ENCODE data around the gene OGFOD3. TPM values are rescaled to one million over a fixed set of nuclear protein-coding genes. Genes with fewer than 3 reads are reported as not detected.
A peak's percentile ranks its signal among the peaks of the same experiment; 100 is the strongest.

The OGFOD3 gene
- total and polyA plus RNA-seq, 9 of the 15 experiments (the other 6 are each of a cell fraction or from before 2014, with no cell fraction given) = 0.69 to 44.7 (median 18.9) TPM

DNA sequence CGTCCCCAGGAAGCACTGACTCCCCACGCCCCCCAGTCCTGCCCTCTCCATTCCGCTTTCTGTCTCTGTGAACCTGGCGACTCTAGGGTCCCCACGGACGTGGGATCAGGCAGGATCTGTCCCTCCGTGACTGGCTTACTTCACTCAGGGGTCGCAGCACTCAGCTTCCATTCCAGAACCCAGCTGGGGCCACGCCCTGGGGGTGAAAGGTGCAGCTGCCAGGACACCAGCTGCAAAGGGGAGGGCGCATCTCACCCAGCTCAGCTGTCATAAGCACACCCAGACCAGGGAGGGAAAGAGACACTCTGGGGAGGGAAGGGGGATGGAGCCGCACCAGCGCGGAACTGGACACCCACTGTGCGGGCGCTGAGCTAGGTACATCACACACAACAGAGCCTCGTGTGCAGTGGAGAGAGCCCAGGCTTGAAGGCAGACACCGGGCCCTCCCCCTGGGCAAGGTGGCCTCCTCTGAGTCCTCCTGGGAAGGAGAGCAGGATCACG, 18.7 kb downstream of the OGFOD3 start:
- WGBS (ENCODE audit: insufficient coverage, low coverage, missing lambda C conversion rate) = 84% methylated on average over 5 of the region's 18 CpGs
- Histone ChIP-seq H3K36me3 (ENCODE audit: control insufficient read depth, insufficient read depth, low read length) (peaks cover 34% of the 10 kb centered on the region; the same call in 2 of the 3 replicates), H3K4me2 (ENCODE audit: insufficient read depth, low read length) (no peak overlapping the region), H3K4me1 (replicated peaks in 1 of 2; ENCODE audit: control insufficient read depth in 2 of 2, insufficient read depth in 2 of 2, low read length in 2 of 2) (peaks cover 0 to 25% of the 10 kb centered on the region in 2 experiments; a peak in 2 of 5 replicates), H2AFZ (ENCODE audit: low read depth, low read length) (no peak overlapping the region), H4K20me1 (replicated peaks; ENCODE audit: control insufficient read depth, insufficient read depth, low read length) (no peaks in the 10 kb centered on the region), H3K79me2 (ENCODE audit: control insufficient read depth, insufficient read depth, low read length) (no peaks in the 10 kb centered on the region), H3K9me3 (replicated peaks; ENCODE audit: control insufficient read depth, insufficient read depth, low read depth, low read length) (no peaks in the 10 kb centered on the region), H3K4me3 (no peak overlapping the region), H3K9me1 (ENCODE audit: control insufficient read depth, insufficient read depth, low read length) (no peaks in the 10 kb centered on the region), H3K27ac (ENCODE audit: extremely low read depth, low read depth, low read length) (no peak overlapping the region), H3K27me3 (ENCODE audit: control insufficient read depth in 2 of 2, insufficient read depth in 2 of 2, low read length in 2 of 2) (no peaks in the 10 kb centered on the region), H3K9ac (ENCODE audit: insufficient read depth in 1 of 2, low read depth in 2 of 2, low read length in 2 of 2) (peak overlapping the region in 1 of 2 experiments; percentile 68; a peak in 2 of 4 replicates)
- BruUV-seq (replicated peaks) = no TSS peak
- TF ChIP-seq, protein P1, sequence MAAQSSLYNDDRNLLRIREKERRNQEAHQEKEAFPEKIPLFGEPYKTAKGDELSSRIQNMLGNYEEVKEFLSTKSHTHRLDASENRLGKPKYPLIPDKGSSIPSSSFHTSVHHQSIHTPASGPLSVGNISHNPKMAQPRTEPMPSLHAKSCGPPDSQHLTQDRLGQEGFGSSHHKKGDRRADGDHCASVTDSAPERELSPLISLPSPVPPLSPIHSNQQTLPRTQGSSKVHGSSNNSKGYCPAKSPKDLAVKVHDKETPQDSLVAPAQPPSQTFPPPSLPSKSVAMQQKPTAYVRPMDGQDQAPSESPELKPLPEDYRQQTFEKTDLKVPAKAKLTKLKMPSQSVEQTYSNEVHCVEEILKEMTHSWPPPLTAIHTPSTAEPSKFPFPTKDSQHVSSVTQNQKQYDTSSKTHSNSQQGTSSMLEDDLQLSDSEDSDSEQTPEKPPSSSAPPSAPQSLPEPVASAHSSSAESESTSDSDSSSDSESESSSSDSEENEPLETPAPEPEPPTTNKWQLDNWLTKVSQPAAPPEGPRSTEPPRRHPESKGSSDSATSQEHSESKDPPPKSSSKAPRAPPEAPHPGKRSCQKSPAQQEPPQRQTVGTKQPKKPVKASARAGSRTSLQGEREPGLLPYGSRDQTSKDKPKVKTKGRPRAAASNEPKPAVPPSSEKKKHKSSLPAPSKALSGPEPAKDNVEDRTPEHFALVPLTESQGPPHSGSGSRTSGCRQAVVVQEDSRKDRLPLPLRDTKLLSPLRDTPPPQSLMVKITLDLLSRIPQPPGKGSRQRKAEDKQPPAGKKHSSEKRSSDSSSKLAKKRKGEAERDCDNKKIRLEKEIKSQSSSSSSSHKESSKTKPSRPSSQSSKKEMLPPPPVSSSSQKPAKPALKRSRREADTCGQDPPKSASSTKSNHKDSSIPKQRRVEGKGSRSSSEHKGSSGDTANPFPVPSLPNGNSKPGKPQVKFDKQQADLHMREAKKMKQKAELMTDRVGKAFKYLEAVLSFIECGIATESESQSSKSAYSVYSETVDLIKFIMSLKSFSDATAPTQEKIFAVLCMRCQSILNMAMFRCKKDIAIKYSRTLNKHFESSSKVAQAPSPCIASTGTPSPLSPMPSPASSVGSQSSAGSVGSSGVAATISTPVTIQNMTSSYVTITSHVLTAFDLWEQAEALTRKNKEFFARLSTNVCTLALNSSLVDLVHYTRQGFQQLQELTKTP (IDR thresholded peaks at IDR 0.05; ENCODE audit: low read depth in 1 of 2, partially characterized antibody in 2 of 2) = no peak
- TF ChIP-seq ZNF347 (CRISPR knock-in tag; IDR thresholded peaks at IDR 0.05; ENCODE audit: low read depth) (no peak), PML (IDR thresholded peaks at IDR 0.05; ENCODE audit: low read length) (no peak), MED1 (CRISPR knock-in tag; IDR thresholded peaks at IDR 0.05; ENCODE audit: borderline replicate concordance) (no peak), ETS2 (tag; IDR thresholded peaks at IDR 0.05; ENCODE audit: borderline replicate concordance, poor library complexity, severe bottlenecking) (no peak), SREBF1 (IDR thresholded peaks at IDR 0.05; ENCODE audit: borderline replicate concordance, low read depth, low read length) (no peak), HINFP (tag; conservative IDR thresholded peaks at IDR 0.05; ENCODE audit: low read depth) (no peak), POLR3G (IDR thresholded peaks at IDR 0.05; ENCODE audit: extremely low read depth, insufficient read length, insufficient replicate concordance) (no peak), ZNF239 (CRISPR knock-in tag; IDR thresholded peaks at IDR 0.05) (no peak), HLTF (IDR thresholded peaks at IDR 0.05) (no peak), PHF20 (IDR thresholded peaks at IDR 0.05; ENCODE audit: partially characterized antibody) (no peak), ID3 (CRISPR knock-in tag; IDR thresholded peaks at IDR 0.05) (no peak), ID3 (tag; IDR thresholded peaks at IDR 0.05) (no peak), HNRNPL (IDR thresholded peaks at IDR 0.05; ENCODE audit: low read depth, low read length) (no peak)
- TF ChIP-seq, protein P2, sequence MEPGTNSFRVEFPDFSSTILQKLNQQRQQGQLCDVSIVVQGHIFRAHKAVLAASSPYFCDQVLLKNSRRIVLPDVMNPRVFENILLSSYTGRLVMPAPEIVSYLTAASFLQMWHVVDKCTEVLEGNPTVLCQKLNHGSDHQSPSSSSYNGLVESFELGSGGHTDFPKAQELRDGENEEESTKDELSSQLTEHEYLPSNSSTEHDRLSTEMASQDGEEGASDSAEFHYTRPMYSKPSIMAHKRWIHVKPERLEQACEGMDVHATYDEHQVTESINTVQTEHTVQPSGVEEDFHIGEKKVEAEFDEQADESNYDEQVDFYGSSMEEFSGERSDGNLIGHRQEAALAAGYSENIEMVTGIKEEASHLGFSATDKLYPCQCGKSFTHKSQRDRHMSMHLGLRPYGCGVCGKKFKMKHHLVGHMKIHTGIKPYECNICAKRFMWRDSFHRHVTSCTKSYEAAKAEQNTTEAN (CRISPR knock-in tag; IDR thresholded peaks at IDR 0.05) = no peak
- ChIA-PET POLR2A (interaction anchor here (0.6 to 1.9 kb wide), 4 partner anchors 10 to 163 kb away, joined by 3 to 5 read pairs (median 4); no protein-coding TSS in a partner anchor), CTCF (ENCODE audit: low intra/inter-chr PET ratio) (no interaction called here)
- FAIRE-seq (no peak), DNase-seq (ENCODE audit: extremely low read depth in 1 of 4, low spot score in 3 of 4) (no peak), ATAC-seq (no peak)
- in situ Hi-C loops (cut with MboI) = no loop called here
- intact Hi-C loops (cut with micrococcal nuclease) = no loop called here
